Measurements from ENCODE around the gene MAT2A. TPM values are rescaled to one million over a fixed set of nuclear protein-coding genes. Genes with fewer than 3 reads are reported as not detected.
A peak's percentile ranks its signal among the peaks of the same experiment; 100 is the strongest.

The MAT2A gene
- total RNA-seq, 1 donor from 2014 or later: 405 TPM

DNA sequence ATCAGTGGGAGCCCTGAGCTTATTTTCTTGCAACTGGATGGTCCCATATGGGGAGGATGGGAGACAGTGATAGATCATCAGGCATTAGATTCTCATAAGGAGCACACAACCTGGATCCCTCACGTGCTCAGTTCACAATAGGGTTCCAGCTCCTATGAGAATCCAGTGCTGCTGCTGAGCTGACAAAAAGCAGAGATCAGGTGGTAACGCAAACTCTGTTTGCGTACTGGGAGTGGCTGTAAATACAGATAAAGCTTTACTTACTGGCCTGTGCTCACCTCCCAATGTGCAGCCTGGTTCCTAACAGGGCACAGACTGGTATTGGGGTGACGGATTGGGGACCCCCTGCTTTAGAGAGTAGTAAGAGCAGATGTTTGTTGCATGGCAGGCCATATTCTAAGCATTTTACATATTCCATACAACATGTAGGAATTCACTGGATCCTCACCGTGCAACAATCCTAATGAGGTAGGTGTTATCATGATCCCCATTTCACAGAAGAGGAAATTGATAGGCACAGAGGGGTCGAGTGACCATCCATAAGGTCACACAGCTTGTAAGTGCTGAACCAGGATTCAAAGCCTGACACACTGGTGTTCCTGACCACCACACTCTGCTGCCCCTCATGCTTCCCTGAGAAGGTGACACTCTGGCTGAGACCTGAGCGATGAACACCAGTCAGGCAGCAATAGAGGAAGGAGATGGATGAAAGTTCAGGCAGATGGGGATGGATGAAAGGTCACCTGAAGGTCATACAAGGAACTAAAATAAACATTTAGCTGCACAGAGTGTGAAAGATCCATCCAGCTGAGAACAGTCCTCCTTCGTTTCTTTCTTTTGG, 15.7 kb upstream of the MAT2A start:
- Mint-ChIP-seq H3K4me1 (peaks cover 11% of the 10 kb centered on the region), H3K27me3 (ENCODE audit: low read depth) (no peaks in the 10 kb centered on the region), H3K27ac (ENCODE audit: unreplicated experiment) (peak overlapping the region; percentile 23), H3K36me3 (ENCODE audit: low read depth) (no peaks in the 10 kb centered on the region), H3K4me3 (no peak overlapping the region), H3K9me3 (no peaks in the 10 kb centered on the region)
- no peak for DNase-seq (ENCODE audit: low read depth, low spot score)
- TF ChIP-seq, protein P1, sequence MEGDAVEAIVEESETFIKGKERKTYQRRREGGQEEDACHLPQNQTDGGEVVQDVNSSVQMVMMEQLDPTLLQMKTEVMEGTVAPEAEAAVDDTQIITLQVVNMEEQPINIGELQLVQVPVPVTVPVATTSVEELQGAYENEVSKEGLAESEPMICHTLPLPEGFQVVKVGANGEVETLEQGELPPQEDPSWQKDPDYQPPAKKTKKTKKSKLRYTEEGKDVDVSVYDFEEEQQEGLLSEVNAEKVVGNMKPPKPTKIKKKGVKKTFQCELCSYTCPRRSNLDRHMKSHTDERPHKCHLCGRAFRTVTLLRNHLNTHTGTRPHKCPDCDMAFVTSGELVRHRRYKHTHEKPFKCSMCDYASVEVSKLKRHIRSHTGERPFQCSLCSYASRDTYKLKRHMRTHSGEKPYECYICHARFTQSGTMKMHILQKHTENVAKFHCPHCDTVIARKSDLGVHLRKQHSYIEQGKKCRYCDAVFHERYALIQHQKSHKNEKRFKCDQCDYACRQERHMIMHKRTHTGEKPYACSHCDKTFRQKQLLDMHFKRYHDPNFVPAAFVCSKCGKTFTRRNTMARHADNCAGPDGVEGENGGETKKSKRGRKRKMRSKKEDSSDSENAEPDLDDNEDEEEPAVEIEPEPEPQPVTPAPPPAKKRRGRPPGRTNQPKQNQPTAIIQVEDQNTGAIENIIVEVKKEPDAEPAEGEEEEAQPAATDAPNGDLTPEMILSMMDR (conservative IDR thresholded peaks at IDR 0.05): no peak

DNA sequence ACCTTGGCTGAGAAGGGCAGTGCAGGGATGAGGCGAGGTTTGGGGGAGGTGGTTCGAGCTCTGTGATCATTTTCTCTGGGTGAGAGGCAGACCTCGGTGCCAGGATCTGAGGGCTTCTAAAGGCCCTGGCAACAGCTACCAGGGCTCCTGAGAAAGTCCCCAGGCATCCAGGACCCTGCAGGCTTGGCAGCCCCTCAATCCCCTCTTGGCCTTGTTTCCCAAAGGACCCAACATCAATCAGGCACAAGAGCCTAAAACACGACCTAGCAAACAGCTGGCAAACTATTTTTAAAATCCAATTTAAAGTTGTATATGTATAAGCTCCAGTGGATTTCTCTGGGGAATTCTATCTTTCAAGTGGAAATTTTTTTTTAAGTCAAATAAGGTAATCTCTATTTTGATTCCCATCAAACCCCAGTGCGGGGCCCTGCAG, 15.0 kb upstream of the MAT2A start:
- no peaks in the 10 kb centered on the region for H3K36me3 Mint-ChIP-seq (ENCODE audit: low read depth)
- TF ChIP-seq, protein P1 (conservative IDR thresholded peaks at IDR 0.05): no peak
- H3K4me1 Mint-ChIP-seq: peaks cover 11% of the 10 kb centered on the region
- H3K4me3 Mint-ChIP-seq: no peak overlapping the region
- DNase-seq (ENCODE audit: low read depth, low spot score): no peak
- peak overlapping the region; percentile 23 for H3K27ac Mint-ChIP-seq (ENCODE audit: unreplicated experiment)
- H3K27me3 Mint-ChIP-seq (ENCODE audit: low read depth): no peaks in the 10 kb centered on the region
- no peaks in the 10 kb centered on the region for H3K9me3 Mint-ChIP-seq

DNA sequence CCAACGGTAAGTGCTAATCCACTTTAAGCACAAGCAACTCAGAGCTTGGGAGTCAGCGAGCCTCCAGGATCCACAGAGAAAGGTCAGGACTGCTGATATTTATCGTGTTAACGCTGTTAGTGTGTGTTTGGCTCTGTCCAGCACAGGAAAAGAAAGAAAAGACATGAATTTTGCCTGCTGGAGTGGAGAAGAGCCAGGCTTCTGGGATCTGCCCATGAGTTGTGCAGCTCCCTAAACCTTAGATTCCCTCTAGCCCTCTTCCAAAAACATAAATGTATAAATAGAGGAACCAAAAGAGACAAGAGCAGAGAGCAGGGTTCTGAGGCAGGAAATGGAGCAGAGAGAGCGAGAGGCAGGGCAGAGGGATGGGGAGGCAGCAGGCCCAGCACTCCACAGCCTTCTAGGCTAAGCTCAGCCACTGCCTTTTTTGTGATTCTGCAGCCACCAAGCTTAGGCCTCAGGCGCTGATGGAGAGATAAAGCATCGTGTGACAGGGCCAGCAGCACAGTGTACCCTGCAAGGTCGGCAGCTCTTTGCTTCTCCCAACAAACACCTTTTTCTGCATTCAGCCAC, 14.5 kb upstream of the MAT2A start:
- no peak for DNase-seq (ENCODE audit: low read depth, low spot score)
- Mint-ChIP-seq H3K4me3 (no peak overlapping the region), H3K36me3 (ENCODE audit: low read depth) (no peaks in the 10 kb centered on the region), H3K4me1 (peaks cover 11% of the 10 kb centered on the region), H3K27me3 (ENCODE audit: low read depth) (no peaks in the 10 kb centered on the region), H3K9me3 (no peaks in the 10 kb centered on the region), H3K27ac (ENCODE audit: unreplicated experiment) (no peak overlapping the region)
- TF ChIP-seq, protein P1 (conservative IDR thresholded peaks at IDR 0.05): no peak

DNA sequence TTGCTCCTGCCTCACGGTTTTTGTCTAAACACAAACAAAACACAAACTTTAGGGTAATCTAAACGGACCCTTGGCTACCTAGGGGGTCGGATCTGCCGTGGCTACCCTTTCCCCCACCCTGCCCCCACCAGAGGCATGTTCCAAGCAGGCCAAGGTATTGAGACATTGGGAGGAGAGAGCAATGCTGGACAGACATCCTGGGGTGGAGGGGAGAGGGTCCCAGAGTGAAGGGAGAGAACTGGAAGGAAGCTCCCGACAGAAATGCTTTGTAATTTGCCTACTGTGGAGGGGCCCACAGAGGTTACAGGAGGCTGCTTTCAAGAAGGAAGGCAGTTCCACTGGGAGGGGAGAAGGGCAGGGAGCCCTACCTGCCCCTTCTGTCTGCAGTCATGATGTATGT, 13.9 kb upstream of the MAT2A start:
- Mint-ChIP-seq H3K4me3 (no peak overlapping the region), H3K9me3 (peaks cover 2% of the 10 kb centered on the region), H3K4me1 (peaks cover 11% of the 10 kb centered on the region), H3K36me3 (ENCODE audit: low read depth) (no peaks in the 10 kb centered on the region), H3K27me3 (ENCODE audit: low read depth) (no peaks in the 10 kb centered on the region), H3K27ac (ENCODE audit: unreplicated experiment) (no peak overlapping the region)
- TF ChIP-seq, protein P1 (conservative IDR thresholded peaks at IDR 0.05): no peak
- no peak for DNase-seq (ENCODE audit: low read depth, low spot score)

DNA sequence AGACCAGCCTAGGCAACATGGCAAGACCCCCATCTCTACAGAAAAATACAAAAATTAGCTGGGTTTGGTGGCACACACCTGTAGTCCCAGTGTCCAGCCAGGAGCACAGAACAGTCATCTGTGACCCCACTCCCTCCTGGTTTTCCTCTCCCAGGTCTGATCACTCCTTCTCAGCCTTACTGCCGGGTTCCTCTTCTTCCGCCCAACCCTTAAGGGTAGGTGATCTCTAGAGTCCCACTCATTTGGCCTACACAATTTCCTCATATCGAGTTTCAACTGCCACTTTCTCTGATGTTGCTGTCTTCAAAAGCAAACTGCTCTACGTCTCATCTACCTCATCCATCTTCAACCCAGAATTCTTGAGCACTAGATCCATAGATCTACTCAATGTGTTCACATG, 13.4 kb upstream of the MAT2A start:
- Mint-ChIP-seq H3K9me3 (peaks cover 4% of the 10 kb centered on the region), H3K4me1 (peaks cover 11% of the 10 kb centered on the region), H3K4me3 (no peak overlapping the region), H3K36me3 (ENCODE audit: low read depth) (no peaks in the 10 kb centered on the region), H3K27ac (ENCODE audit: unreplicated experiment) (no peak overlapping the region), H3K27me3 (ENCODE audit: low read depth) (no peaks in the 10 kb centered on the region)
- TF ChIP-seq, protein P1 (conservative IDR thresholded peaks at IDR 0.05): no peak
- no peak for DNase-seq (ENCODE audit: low read depth, low spot score)
